Activated naive CD4-positive, alpha-beta T cell treated with anti-CD3 and anti-CD28 coated beads for 36 hours (primary cell): ENCODE results near the gene RPL3. TPM values are rescaled to one million over a fixed set of nuclear protein-coding genes. Genes with fewer than 3 reads are reported as not detected.
"Not testable (repeated sequence)": the region's sequence is repeated elsewhere in the genome, so short reads cannot be mapped to it uniquely, and the experiment has no call there.

Experiments
- CTCF ChIA-PET: fragments of 350-600 bp; sonication (Branson Sonifier 250); formaldehyde crosslinking; loops from one replicate; lab custom pipeline; 2021; ENCODE audit warnings: antibody characterized with exemption; lab: Charles Lee
- DNase-seq: peaks from one replicate; pipeline ENCODE4 v3.0.0-alpha.2; 2020
- H3K27ac Mint-ChIP-seq: one replicate; pipeline ENCODE4 v1.8.0; 2021; ENCODE audit warnings: mild to moderate bottlenecking, mixed read lengths
- H3K27me3 Mint-ChIP-seq: one replicate; pipeline ENCODE4 v1.8.0; 2021; ENCODE audit warnings: low read depth, mixed read lengths
- H3K36me3 Mint-ChIP-seq: one replicate; pipeline ENCODE4 v1.8.0; 2021; ENCODE audit warnings: low read depth, mixed read lengths
- H3K4me1 Mint-ChIP-seq: one replicate; pipeline ENCODE4 v1.8.0; 2021; ENCODE audit warnings: low read depth, mixed read lengths
- H3K4me3 Mint-ChIP-seq: one replicate; pipeline ENCODE4 v1.8.0; 2021; ENCODE audit warnings: mild to moderate bottlenecking, moderate library complexity, mixed read lengths
- H3K9me3 Mint-ChIP-seq: one replicate; pipeline ENCODE4 v1.8.0; 2021; ENCODE audit warnings: mixed read lengths
- intact Hi-C: fragments of 100-400 bp; cut with micrococcal nuclease; formaldehyde crosslinking; loops from one replicate; pipeline ENCODE4 v1.15.1; 2023
- total RNA-seq, 2 experiments: library from RNA; stranded (reverse); gene quantifications; one replicate each; pipeline ENCODE4 v1.2.3, GENCODE V29; 2021

Gene RPL3
- total RNA-seq, 2 experiments from 2014 or later, result 3,434 to 3,511 TPM

DNA sequence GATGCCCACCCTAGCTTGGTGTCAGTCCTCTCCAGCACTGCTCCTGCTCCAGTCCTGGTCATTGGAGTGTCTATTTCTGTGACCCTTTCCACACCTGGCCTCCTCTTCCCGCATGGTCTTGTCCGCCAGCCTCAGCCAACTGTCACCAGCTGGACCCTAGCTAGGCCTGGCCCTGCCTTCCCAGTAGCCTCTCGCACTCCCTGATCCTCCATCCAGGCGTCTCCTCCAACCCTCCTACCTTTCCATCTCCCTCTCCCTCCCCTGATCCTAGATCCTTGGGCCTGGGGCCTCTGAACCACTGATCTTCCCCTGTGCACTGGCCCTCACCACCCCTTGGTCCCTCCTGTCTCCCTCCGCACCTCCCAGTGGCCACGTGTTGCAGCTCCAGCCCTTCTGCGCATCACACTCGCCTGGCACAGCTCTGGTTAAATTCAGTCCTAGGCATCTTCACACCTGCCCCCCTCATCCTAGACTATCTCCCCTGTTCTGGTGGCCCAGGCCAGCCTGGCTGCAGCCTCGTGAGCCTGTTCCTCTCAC lies 40.3 kb upstream of the RPL3 start:
- Mint-ChIP-seq H3K4me3 (no peak overlapping the region), H3K27me3 (no peaks in the 10 kb centered on the region), H3K36me3 (no peaks in the 10 kb centered on the region), H3K4me1 (no peaks in the 10 kb centered on the region), H3K27ac (no peak overlapping the region), H3K9me3 (no peaks in the 10 kb centered on the region)
- DNase-seq, result no peak
- CTCF ChIA-PET, result interaction anchor here (0.6 kb wide), 2 partner anchors 32 to 50 kb away, joined by 4 to 9 read pairs; no protein-coding TSS in a partner anchor
- intact Hi-C loops, result no loop called here

DNA sequence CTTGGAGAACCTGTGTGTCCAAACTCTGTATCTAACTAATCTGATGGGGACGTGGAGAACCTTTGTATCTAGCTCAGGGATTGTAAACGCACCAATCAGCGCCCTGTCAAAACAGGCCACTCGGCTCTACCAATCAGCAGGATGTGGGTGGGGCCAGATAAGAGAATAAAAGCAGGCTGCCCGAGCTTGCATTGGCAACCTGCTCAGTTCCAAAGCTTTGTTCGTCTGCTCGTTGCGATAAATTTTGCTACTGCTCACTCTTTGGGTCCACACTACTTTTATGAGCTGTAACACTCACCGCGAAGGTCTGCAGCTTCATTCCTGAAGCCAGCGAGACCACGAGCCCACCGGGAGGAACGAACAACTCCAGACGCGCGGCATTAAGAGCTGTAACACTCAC lies 38.8 kb upstream of the RPL3 start:
- H3K9me3 Mint-ChIP-seq, H3K27ac Mint-ChIP-seq, intact Hi-C loops, H3K36me3 Mint-ChIP-seq, CTCF ChIA-PET, H3K27me3 Mint-ChIP-seq, DNase-seq, H3K4me1 Mint-ChIP-seq, H3K4me3 Mint-ChIP-seq: not testable (repeated sequence)

DNA sequence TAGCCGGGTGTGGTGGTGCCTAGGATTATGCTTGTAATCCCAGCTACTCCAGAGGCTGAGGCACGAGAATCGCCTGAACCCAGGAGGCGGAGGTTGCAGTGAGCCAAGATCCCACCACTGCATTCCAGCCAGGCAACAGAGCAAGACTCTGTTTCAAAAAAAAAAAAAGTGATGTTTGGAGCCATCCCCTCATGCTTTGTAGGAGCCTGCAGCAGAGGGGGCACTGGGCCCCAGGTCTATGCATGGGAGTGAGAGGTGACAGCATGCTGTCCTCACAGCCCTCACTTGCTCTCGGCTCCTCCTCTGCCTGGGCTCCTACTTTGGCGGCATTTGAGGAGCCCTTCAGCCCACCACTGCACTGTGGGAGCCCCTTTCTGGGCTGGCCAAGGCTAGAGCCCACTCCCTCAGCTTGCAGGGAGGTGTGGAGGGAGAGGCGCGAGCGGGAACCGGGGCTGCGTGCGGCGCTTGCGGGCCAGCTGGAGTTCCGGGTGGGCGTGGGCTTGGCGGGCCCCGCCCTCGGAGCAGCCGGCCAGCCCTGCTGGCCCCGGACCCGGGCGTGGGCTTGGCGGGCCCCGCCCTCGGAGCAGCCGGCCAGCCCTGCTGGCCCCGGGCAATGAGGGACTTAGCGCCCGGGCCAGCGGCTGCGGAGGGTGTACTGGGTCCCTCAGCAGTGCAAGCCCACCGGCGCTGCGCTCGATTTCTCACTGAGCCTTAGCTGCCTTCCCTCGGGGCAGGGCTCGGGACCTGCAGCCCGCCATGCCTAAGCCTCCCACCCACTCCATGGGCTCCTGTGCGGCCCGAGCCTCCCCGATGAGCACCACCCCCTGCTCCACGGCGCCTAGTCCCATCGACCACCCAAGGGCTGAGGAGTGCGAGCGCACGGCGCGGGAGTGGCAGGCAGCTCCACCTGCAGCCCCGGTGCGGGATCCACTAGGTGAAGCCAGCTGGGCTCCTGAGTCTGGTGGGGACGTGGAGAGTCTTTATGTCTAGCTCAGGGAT lies 38.0 kb upstream of the RPL3 start:
- H3K9me3 Mint-ChIP-seq, H3K4me3 Mint-ChIP-seq, H3K4me1 Mint-ChIP-seq, H3K27ac Mint-ChIP-seq, H3K36me3 Mint-ChIP-seq, H3K27me3 Mint-ChIP-seq, CTCF ChIA-PET, intact Hi-C loops, DNase-seq: not testable (repeated sequence)

DNA sequence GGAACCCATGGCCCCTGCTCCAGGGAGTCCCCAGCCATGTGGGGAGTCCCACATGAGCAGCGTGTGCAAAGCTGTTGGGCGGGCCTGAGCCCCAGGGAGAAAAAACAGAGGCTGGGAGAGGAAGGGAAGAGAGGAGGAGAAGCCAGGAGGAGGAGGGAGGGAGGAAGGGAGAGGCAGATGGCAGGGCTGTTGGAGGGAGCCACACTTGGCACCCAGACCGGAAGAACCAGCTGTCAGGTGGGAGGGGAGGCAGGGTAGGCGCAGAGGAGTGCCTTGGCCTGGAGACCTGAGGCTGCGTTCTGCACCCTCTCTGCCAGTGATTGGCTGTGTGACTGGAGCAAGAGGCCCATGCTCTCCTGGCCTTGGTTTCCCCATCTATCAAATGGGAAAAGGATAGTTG lies 37.0 kb upstream of the RPL3 start:
- peaks cover 3% of the 10 kb centered on the region for H3K27me3 Mint-ChIP-seq
- CTCF ChIA-PET, result no interaction called here
- H3K27ac Mint-ChIP-seq, result no peak overlapping the region
- no peak overlapping the region for H3K4me3 Mint-ChIP-seq
- no peak for DNase-seq
- peaks cover 3% of the 10 kb centered on the region for H3K4me1 Mint-ChIP-seq
- H3K9me3 Mint-ChIP-seq, result no peaks in the 10 kb centered on the region
- intact Hi-C loops, result no loop called here
- no peaks in the 10 kb centered on the region for H3K36me3 Mint-ChIP-seq

DNA sequence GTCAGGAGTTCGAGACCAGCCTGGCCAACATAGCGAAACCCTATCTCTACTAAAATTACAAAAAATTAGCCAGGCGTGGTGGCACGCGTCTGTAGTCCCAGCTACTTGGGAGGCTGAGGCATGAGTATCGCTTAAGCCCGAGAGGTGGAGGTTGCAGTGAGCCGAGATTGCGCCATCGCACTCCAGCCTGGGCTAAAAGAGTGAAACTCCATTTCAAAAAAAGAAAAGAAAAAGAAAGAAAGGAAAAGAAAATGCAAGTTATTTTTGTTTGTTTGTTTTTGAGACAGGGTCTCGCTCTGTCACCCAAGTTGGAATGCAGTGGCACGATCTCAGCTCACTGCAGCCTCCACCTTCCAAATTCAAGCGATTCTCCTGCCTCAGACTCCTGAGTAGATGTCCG lies 36.4 kb upstream of the RPL3 start:
- H3K4me1 Mint-ChIP-seq, H3K36me3 Mint-ChIP-seq, H3K9me3 Mint-ChIP-seq, intact Hi-C loops, H3K27ac Mint-ChIP-seq, H3K4me3 Mint-ChIP-seq, H3K27me3 Mint-ChIP-seq, DNase-seq: not testable (repeated sequence)
- CTCF ChIA-PET, result interaction anchor here (4.1 kb wide), 1 partner anchor 13 kb away, joined by 15 read pairs; no protein-coding TSS in a partner anchor

DNA sequence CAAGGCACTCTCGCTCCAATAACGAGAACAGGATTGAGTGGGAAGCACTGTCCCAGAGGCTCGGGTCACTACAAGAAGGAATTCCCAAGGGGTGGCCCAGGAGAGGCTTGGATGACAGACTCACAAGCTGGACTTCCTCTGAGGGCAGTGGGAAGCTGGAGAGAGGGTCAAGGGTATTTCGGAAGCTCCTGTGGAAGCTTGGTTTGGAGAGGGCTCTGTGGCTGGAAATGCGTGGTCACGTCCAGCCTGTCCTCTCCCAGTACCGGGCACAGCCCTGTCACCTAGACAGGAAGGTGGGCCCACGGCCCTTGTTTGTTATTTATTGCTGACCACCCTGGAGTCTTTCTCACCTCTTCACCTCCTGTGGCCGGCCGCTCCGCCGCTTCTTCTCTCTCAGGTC lies 35.7 kb upstream of the RPL3 start:
- CTCF ChIA-PET, result interaction anchor here (1.2 to 4.1 kb wide), 2 partner anchors 12 to 24 kb away, joined by 3 to 15 read pairs; no protein-coding TSS in a partner anchor
- Mint-ChIP-seq H3K27me3 (peaks cover 5% of the 10 kb centered on the region), H3K4me3 (no peak overlapping the region), H3K4me1 (peaks cover 8% of the 10 kb centered on the region), H3K36me3 (no peaks in the 10 kb centered on the region), H3K9me3 (no peaks in the 10 kb centered on the region), H3K27ac (no peak overlapping the region)
- DNase-seq, result no peak
- intact Hi-C loops, result no loop called here

DNA sequence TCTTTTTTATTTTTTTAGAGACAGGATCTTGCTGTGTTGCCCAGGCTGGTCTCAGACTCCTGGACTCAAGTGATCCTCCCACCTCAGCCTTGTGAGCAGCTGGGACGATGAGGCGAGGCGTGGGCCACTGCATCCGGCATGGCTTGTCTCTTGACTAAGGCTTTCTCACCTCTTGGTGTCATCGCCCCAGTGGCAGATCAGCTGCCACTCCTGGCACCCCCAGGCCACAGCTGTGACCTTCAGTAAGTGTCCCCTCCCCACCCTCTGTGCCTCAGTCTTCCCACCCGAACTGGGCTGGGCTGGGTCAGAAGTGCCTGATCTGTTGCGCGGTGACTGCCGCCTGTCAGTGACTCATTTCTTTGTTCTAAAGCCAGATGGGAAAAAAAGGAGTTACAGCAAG lies 33.9 kb upstream of the RPL3 start:
- no peak overlapping the region for H3K27ac Mint-ChIP-seq
- H3K36me3 Mint-ChIP-seq, result no peaks in the 10 kb centered on the region
- H3K27me3 Mint-ChIP-seq, result peaks cover 11% of the 10 kb centered on the region
- intact Hi-C loops, result no loop called here
- H3K4me1 Mint-ChIP-seq, result peaks cover 14% of the 10 kb centered on the region
- DNase-seq, result no peak
- H3K9me3 Mint-ChIP-seq, result no peaks in the 10 kb centered on the region
- no peak overlapping the region for H3K4me3 Mint-ChIP-seq
- CTCF ChIA-PET, result interaction anchor here (1.1 to 4.1 kb wide), 3 partner anchors 10 to 143 kb away, joined by 3 to 15 read pairs (median 3); no protein-coding TSS in a partner anchor

DNA sequence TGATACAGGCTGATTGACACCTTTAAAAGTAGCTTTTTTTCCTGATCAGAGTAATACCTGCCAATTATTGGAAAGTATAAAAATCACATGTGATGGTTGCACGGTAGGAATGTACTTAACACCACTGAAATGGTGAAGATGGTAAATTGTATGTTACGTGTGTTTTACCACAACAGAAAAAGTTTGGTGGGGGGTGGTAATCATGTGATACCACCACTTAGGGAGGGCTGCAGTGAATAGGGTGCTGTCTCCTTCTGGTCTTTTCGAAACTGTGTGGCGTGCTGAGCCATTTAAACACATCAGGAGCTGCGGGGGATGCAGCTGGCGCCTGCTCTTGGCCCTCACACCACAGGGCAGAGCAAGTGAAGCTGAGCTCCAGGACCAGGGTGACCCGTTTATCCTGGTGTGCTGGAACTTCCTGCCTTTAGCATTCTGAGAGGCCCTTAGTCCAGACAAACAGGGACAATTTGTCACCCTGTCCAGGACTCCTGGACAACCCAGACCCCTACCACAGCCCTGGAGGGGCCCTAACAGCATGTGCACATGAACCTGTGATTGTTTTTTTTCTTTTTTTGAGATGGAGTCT lies 33.0 kb upstream of the RPL3 start:
- CTCF ChIA-PET, result interaction anchor here (1.1 to 4.1 kb wide), 3 partner anchors 9 to 144 kb away, joined by 3 to 15 read pairs (median 3); no protein-coding TSS in a partner anchor
- H3K4me1 Mint-ChIP-seq, result peaks cover 14% of the 10 kb centered on the region
- no peak for DNase-seq
- peaks cover 11% of the 10 kb centered on the region for H3K27me3 Mint-ChIP-seq
- no peak overlapping the region for H3K27ac Mint-ChIP-seq
- H3K4me3 Mint-ChIP-seq, result no peak overlapping the region
- no peaks in the 10 kb centered on the region for H3K36me3 Mint-ChIP-seq
- intact Hi-C loops, result no loop called here
- H3K9me3 Mint-ChIP-seq, result no peaks in the 10 kb centered on the region

DNA sequence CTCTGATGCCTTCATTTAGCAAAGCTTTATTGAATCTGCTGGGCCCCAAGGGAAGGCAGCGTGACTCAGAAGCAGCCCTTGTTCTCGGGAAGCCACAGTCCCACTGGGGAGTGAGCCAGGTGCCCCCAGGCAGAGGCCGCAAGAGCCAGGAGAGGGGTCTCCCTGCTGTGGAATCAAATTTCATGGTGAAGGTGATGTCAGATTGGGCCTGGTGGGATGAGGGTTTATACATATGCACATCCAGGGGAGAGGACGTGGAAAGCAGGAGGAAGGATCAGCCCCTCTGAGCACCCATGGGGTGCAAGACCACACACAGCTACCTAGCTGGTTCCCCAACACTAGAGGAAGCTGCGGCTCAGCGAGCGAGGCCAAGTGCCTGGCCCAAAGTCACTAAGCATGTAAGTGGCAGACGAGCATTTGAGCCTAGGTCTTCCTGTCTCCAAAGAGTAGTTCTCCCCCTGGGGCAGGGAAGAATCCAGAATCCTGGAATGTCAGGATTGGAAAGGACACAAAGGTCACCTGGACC lies 32.3 kb upstream of the RPL3 start:
- peaks cover 14% of the 10 kb centered on the region for H3K4me1 Mint-ChIP-seq
- intact Hi-C loops, result no loop called here
- no peak overlapping the region for H3K27ac Mint-ChIP-seq
- no peaks in the 10 kb centered on the region for H3K9me3 Mint-ChIP-seq
- peaks cover 11% of the 10 kb centered on the region for H3K27me3 Mint-ChIP-seq
- no peak overlapping the region for H3K4me3 Mint-ChIP-seq
- no peak for DNase-seq
- CTCF ChIA-PET, result interaction anchor here (0.6 to 4.1 kb wide), 2 partner anchors 9 to 16 kb away, joined by 3 to 15 read pairs; no protein-coding TSS in a partner anchor
- no peaks in the 10 kb centered on the region for H3K36me3 Mint-ChIP-seq

DNA sequence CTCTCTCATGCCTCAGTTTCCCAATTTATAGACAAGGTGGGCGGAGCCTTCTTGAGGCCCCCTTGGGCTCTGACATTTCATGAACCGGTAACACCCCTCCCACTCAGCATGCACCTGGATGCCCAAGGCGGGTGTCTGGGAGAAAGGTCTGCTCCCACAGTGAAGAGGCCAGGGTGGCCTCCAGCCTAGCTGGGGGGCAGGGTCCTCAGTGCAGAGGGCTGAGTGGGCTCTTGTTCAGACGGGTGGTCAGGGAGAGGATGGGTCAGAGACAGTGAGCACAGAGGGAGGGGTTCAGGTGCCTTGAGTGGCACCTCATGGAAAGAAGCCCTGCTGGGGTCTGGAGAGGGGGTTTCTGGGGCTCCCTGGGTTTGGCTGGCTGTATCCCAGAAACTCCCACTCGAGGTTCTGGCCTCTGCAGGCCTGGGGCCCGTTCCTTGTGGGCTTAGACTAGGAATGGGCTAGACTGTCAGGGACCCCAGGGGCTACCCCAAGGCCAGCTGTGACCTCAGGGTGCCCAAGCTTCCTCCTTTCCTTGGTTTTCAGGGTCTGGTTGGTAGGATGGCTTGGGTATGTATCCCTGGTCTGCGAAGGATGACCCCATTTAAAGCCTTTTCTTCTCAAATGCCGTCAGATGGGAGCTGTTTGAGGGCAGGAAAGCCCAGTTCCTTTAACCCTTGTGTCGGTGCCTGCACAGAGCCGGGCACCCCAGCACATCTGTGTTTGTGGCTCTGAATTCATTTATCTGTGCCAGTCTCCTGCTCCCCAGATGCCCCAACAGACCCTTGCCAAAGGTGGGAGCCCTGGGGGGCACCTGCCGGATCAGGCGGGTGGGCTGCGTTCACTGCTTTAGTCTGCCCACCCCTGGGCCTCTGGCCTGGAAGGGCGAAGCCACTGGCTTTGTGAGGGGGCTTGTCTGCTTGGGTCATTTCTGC lies 31.6 kb upstream of the RPL3 start:
- peaks cover 14% of the 10 kb centered on the region for H3K4me1 Mint-ChIP-seq
- intact Hi-C loops, result no loop called here
- H3K27ac Mint-ChIP-seq, result no peak overlapping the region
- CTCF ChIA-PET, result interaction anchor here (0.6 kb wide), 1 partner anchor 16 kb away, joined by 3 read pairs; no protein-coding TSS in a partner anchor
- H3K4me3 Mint-ChIP-seq, result peak overlapping the region; percentile 65
- DNase-seq, result no peak
- H3K9me3 Mint-ChIP-seq, result no peaks in the 10 kb centered on the region
- peaks cover 11% of the 10 kb centered on the region for H3K27me3 Mint-ChIP-seq
- no peaks in the 10 kb centered on the region for H3K36me3 Mint-ChIP-seq

DNA sequence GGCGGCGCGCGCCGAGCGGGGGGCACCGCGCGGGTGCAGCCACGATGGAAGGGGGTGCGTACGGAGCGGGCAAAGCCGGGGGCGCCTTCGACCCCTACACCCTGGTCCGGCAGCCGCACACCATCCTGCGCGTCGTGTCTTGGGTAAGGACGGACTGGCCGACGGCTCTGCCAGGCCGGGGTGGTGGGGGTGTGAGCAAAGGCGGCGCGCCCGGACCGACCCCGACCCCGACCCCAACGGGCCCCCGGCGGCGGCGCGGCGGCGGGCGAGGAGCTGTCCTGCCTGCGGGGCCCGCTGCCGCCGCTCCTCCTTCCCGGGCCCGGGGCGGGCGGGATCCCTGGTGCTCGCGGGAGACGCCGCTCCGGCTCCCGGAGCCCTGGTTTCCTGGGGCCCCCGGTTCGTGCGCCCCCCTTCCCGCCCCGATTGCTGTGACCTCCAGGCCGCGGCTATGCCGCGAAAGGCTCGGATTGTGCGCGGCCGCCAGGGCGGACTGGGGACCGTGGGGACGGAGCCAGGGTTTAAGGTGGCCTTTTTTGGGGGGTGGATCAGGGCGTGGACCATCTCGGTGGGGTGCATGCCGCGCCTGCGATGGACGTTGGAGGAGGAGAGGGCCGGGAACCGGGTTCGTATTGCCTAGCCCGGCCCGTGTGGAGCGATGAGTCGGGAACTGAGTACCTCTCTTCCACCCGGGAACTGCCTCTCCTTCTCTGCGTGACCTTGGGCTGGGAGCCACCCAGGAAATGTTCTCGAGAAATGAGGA lies 30.7 kb upstream of the RPL3 start, which contains the start of gene SYNGR1:
Gene SYNGR1, plus strand, starts transcription at position 25 of the 760 bp plus-strand sequence. Its CDS starts 20 bp downstream, at position 45.
- intact Hi-C loops, result no loop called here
- H3K27ac Mint-ChIP-seq, result no peak within 1 kb of the TSS
- H3K9me3 Mint-ChIP-seq, result no peaks in the 10 kb centered on the region
- H3K4me3 Mint-ChIP-seq, result peak within 1 kb of the TSS; percentile 73
- H3K27me3 Mint-ChIP-seq, result peaks cover 11% of the 10 kb centered on the region
- no peaks in the 10 kb centered on the region for H3K36me3 Mint-ChIP-seq
- CTCF ChIA-PET, result no interaction called here
- H3K4me1 Mint-ChIP-seq, result peaks cover 14% of the 10 kb centered on the region
- no peak for DNase-seq
